ENCODE results near the gene IQCK.
A peak's percentile ranks its signal among the peaks of the same experiment; 100 is the strongest.

IQCK gene

GRCh38 chr16:19696328-19696727 lies 21.7 kb upstream of the IQCK start:
- peak overlapping the region; percentile 60 for H3K27ac ChIP-seq (ENCODE audit: extremely low read depth, low read depth, low read length)

More at GRCh38 chr16:19696328-19696727, 21.7 kb upstream of the IQCK start:
- POLR2A ChIA-PET: interaction anchor here (1.1 to 2.0 kb wide), 2 partner anchors 22 to 141 kb away, joined by 4 to 7 read pairs; partner anchors contain the start of genes IQCK, KNOP1 and VPS35L
- no peak for TF ChIP-seq ZNF48 (tag by site-specific recombination; IDR thresholded peaks at IDR 0.05)
- TF ChIP-seq, protein P1, sequence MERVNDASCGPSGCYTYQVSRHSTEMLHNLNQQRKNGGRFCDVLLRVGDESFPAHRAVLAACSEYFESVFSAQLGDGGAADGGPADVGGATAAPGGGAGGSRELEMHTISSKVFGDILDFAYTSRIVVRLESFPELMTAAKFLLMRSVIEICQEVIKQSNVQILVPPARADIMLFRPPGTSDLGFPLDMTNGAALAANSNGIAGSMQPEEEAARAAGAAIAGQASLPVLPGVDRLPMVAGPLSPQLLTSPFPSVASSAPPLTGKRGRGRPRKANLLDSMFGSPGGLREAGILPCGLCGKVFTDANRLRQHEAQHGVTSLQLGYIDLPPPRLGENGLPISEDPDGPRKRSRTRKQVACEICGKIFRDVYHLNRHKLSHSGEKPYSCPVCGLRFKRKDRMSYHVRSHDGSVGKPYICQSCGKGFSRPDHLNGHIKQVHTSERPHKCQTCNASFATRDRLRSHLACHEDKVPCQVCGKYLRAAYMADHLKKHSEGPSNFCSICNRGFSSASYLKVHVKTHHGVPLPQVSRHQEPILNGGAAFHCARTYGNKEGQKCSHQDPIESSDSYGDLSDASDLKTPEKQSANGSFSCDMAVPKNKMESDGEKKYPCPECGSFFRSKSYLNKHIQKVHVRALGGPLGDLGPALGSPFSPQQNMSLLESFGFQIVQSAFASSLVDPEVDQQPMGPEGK (tag by site-specific recombination; IDR thresholded peaks at IDR 0.05): no peak
- no peak for TF ChIP-seq GLI2 (tag by site-specific recombination; IDR thresholded peaks at IDR 0.05; ENCODE audit: borderline replicate concordance, low read depth)
- peak; percentile 38; the same call in 1 of the 2 replicates for TF ChIP-seq ZNF660 (tag by site-specific recombination; IDR thresholded peaks at IDR 0.05)
- TF ChIP-seq, protein P2, sequence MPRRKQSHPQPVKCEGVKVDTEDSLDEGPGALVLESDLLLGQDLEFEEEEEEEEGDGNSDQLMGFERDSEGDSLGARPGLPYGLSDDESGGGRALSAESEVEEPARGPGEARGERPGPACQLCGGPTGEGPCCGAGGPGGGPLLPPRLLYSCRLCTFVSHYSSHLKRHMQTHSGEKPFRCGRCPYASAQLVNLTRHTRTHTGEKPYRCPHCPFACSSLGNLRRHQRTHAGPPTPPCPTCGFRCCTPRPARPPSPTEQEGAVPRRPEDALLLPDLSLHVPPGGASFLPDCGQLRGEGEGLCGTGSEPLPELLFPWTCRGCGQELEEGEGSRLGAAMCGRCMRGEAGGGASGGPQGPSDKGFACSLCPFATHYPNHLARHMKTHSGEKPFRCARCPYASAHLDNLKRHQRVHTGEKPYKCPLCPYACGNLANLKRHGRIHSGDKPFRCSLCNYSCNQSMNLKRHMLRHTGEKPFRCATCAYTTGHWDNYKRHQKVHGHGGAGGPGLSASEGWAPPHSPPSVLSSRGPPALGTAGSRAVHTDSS (tag by site-specific recombination; IDR thresholded peaks at IDR 0.05): peak; percentile 23; the same call in 1 of the 2 replicates
- TF ChIP-seq OSR2 (tag by site-specific recombination; IDR thresholded peaks at IDR 0.05): peak; percentile 57; the same call in 1 of the 2 replicates
- TF ChIP-seq ZNF148 (tag by site-specific recombination; IDR thresholded peaks at IDR 0.05; ENCODE audit: borderline replicate concordance): no peak
- TF ChIP-seq ZNF561 (tag by site-specific recombination; IDR thresholded peaks at IDR 0.05; ENCODE audit: borderline replicate concordance): 0 out of 2 replicates have a peak, but pooled peaks have one; percentile 14
- peak; percentile 96 for TF ChIP-seq ZNF2 (tag by site-specific recombination; IDR thresholded peaks at IDR 0.05)
- TF ChIP-seq, protein P3, sequence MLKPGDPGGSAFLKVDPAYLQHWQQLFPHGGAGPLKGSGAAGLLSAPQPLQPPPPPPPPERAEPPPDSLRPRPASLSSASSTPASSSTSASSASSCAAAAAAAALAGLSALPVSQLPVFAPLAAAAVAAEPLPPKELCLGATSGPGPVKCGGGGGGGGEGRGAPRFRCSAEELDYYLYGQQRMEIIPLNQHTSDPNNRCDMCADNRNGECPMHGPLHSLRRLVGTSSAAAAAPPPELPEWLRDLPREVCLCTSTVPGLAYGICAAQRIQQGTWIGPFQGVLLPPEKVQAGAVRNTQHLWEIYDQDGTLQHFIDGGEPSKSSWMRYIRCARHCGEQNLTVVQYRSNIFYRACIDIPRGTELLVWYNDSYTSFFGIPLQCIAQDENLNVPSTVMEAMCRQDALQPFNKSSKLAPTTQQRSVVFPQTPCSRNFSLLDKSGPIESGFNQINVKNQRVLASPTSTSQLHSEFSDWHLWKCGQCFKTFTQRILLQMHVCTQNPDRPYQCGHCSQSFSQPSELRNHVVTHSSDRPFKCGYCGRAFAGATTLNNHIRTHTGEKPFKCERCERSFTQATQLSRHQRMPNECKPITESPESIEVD (tag by site-specific recombination; IDR thresholded peaks at IDR 0.05): peak; percentile 68; the same call in 1 of the 2 replicates
- TF ChIP-seq ZBTB17 (tag by site-specific recombination; IDR thresholded peaks at IDR 0.05): 0 out of 2 replicates have a peak, but pooled peaks have one; percentile 29
- peak; percentile 32; the same call in 1 of the 2 replicates for TF ChIP-seq ZNF366 (tag by site-specific recombination; conservative IDR thresholded peaks at IDR 0.05)
- TF ChIP-seq ZNF791 (tag by site-specific recombination; IDR thresholded peaks at IDR 0.05): no peak
- peak; percentile 18; the same call in 1 of the 2 replicates for TF ChIP-seq ZXDB (tag by site-specific recombination; IDR thresholded peaks at IDR 0.05)
- TF ChIP-seq FEZF1 (tag by site-specific recombination; IDR thresholded peaks at IDR 0.05): peak; percentile 63
- TF ChIP-seq SP7 (tag by site-specific recombination; IDR thresholded peaks at IDR 0.05): peak; percentile 25; the same call in 1 of the 2 replicates
- TF ChIP-seq BCL6B (tag by site-specific recombination; IDR thresholded peaks at IDR 0.05): peak; percentile 98
- CTCF ChIA-PET: interaction anchor here (0.6 to 1.6 kb wide), 3 partner anchors 81 to 190 kb away, joined by 3 to 5 read pairs (median 4); no protein-coding TSS in a partner anchor
- Histone ChIP-seq H3K9me3 (ENCODE audit: control insufficient read depth, insufficient read depth, low read depth, low read length) (no peaks in the 10 kb centered on the region), H3K36me3 (ENCODE audit: control insufficient read depth in 2 of 2, insufficient read depth in 1 of 2, low read length in 2 of 2) (peaks cover 0 to 40% of the 10 kb centered on the region in 2 experiments; a peak in 2 of 3 replicates), H3K4me3 (ENCODE audit: low read depth, low read length) (no peak overlapping the region), H3K4me1 (ENCODE audit: control insufficient read depth, insufficient read depth, low read length) (peaks cover 19% of the 10 kb centered on the region)

Data from HEK293 (cell line).